Measurements from ENCODE around the gene ZBTB16. TPM values are rescaled to one million over a fixed set of nuclear protein-coding genes. Genes with fewer than 3 reads are reported as not detected.

The ZBTB16 gene
- total RNA-seq, 3 donors from 2014 or later (not counting 1 experiment from before 2014, with no cell fraction given) = 104 to 224 (median 156) TPM

GRCh38 chr11:114154271-114155047 lies 94.9 kb downstream of the ZBTB16 start:
- H3K27ac Mint-ChIP-seq = peak overlapping the region; percentile 29 to 85

GRCh38 chr11:114155116-114155515 lies 95.6 kb downstream of the ZBTB16 start:
- Mint-ChIP-seq H3K27me3 (ENCODE audit: low read depth in 2 of 2) (no peaks in the 10 kb centered on the region), H3K9me3 (no peaks in the 10 kb centered on the region), H3K4me3 (no peak overlapping the region), H3K27ac (peak overlapping the region; percentile 54 to 85), H3K4me1 (peaks cover 94 to 100% of the 10 kb centered on the region in 2 donors), H3K36me3 (no peaks in the 10 kb centered on the region)
- H3K27ac ChIP-seq (ENCODE audit: low read length) = no peak overlapping the region
- peaks cover 86% of the 10 kb centered on the region for H3K4me1 ChIP-seq (ENCODE audit: control insufficient read depth, insufficient read depth, low read length)
- intact Hi-C loops (cut with micrococcal nuclease) = no loop called here
- no peak for DNase-seq
- no peak for ATAC-seq
- WGBS (ENCODE audit: insufficient coverage) = 95% methylated on average over 15 of the region's 15 CpGs
- H3K36me3 ChIP-seq (ENCODE audit: control insufficient read depth, insufficient read depth, low read length) = peaks cover 9% of the 10 kb centered on the region
- H3K27me3 ChIP-seq (ENCODE audit: control insufficient read depth, insufficient read depth, low read length) = no peaks in the 10 kb centered on the region
- H3K9me3 ChIP-seq (ENCODE audit: control insufficient read depth, insufficient read depth, low read length) = no peaks in the 10 kb centered on the region
- TF ChIP-seq CTCF (IDR thresholded peaks at IDR 0.05) = no peak
- H3K4me3 ChIP-seq (ENCODE audit: low read length) = no peak overlapping the region

More at GRCh38 chr11:114154271-114155047, 94.9 kb downstream of the ZBTB16 start:
- WGBS (ENCODE audit: insufficient coverage) = 82% methylated on average over 4 of the region's 5 CpGs
- no peak overlapping the region for H3K27ac ChIP-seq (ENCODE audit: low read length)
- Mint-ChIP-seq H3K27me3 (ENCODE audit: low read depth in 2 of 2) (no peaks in the 10 kb centered on the region), H3K4me3 (no peak overlapping the region), H3K4me1 (peaks cover 94 to 100% of the 10 kb centered on the region in 2 donors), H3K9me3 (no peaks in the 10 kb centered on the region), H3K36me3 (no peaks in the 10 kb centered on the region)
- intact Hi-C loops (cut with micrococcal nuclease) = no loop called here
- H3K27me3 ChIP-seq (ENCODE audit: control insufficient read depth, insufficient read depth, low read length) = no peaks in the 10 kb centered on the region
- H3K4me1 ChIP-seq (ENCODE audit: control insufficient read depth, insufficient read depth, low read length) = peaks cover 85% of the 10 kb centered on the region
- no peak for TF ChIP-seq CTCF (IDR thresholded peaks at IDR 0.05)
- DNase-seq = no peak
- no peaks in the 10 kb centered on the region for H3K9me3 ChIP-seq (ENCODE audit: control insufficient read depth, insufficient read depth, low read length)
- H3K36me3 ChIP-seq (ENCODE audit: control insufficient read depth, insufficient read depth, low read length) = peaks cover 9% of the 10 kb centered on the region
- H3K4me3 ChIP-seq (ENCODE audit: low read length) = no peak overlapping the region
- peak in 1 of 3 donors; percentile 49 for ATAC-seq

- intact Hi-C loops (cut with micrococcal nuclease) = no loop called here
- Histone ChIP-seq H3K4me3 (ENCODE audit: low read length) (no peak overlapping the region), H3K36me3 (ENCODE audit: control insufficient read depth, insufficient read depth, low read length) (peaks cover 9% of the 10 kb centered on the region), H3K9me3 (ENCODE audit: control insufficient read depth, insufficient read depth, low read length) (no peaks in the 10 kb centered on the region), H3K27me3 (ENCODE audit: control insufficient read depth, insufficient read depth, low read length) (no peaks in the 10 kb centered on the region), H3K4me1 (ENCODE audit: control insufficient read depth, insufficient read depth, low read length) (peaks cover 88% of the 10 kb centered on the region), H3K27ac (ENCODE audit: low read length) (no peak overlapping the region)
- no peaks in the 10 kb centered on the region for H3K36me3 Mint-ChIP-seq
- no peak for TF ChIP-seq CTCF (IDR thresholded peaks at IDR 0.05)
- peaks cover 94 to 99% of the 10 kb centered on the region in 2 donors for H3K4me1 Mint-ChIP-seq
- ATAC-seq (no peak), DNase-seq (no peak)
- no peaks in the 10 kb centered on the region for H3K9me3 Mint-ChIP-seq
- no peak overlapping the region for H3K4me3 Mint-ChIP-seq
- no peaks in the 10 kb centered on the region for H3K27me3 Mint-ChIP-seq (ENCODE audit: low read depth in 2 of 2)
- peak overlapping the region; percentile 54 to 85 for H3K27ac Mint-ChIP-seq
- 94% methylated on average over 13 of the region's 13 CpGs for WGBS (ENCODE audit: insufficient coverage)
Observed at GRCh38 chr11:114156131-114156581, 96.6 kb downstream of the ZBTB16 start.

All from natural killer cell (primary cell).